H9 (cell line): ENCODE measurements around the gene CLEC14A. TPM values are rescaled to one million over a fixed set of nuclear protein-coding genes. Genes with fewer than 3 reads are reported as not detected.

Experiments
- DNase-seq: peaks from one replicate; pipeline ENCODE4 v3.0.0-alpha.2; 2017
- H2AFZ ChIP-seq: one replicate; pipeline ENCODE4 v1.6.1; 2013; ENCODE audit warnings: mild to moderate bottlenecking, low read length, control low read depth, moderate library complexity
- H2AK5ac ChIP-seq: 2 replicates; pipeline ENCODE4 v1.6.1; 2013; ENCODE audit warnings: low read length, control low read depth, mixed read lengths; ENCODE audit not compliant: insufficient read length
- H2BK120ac ChIP-seq: one replicate; pipeline ENCODE4 v1.6.1; 2013; ENCODE audit warnings: low read depth, mild to moderate bottlenecking, low read length, control low read depth, inconsistent platforms; ENCODE audit not compliant: poor library complexity, severe bottlenecking
- H2BK12ac ChIP-seq: 2 replicates; pipeline ENCODE4 v1.6.1; 2013; ENCODE audit warnings: low read length, control low read depth, mixed read lengths, low read depth; ENCODE audit not compliant: insufficient read length
- H2BK15ac ChIP-seq: 2 replicates; pipeline ENCODE4 v1.6.1; 2013; ENCODE audit warnings: low read depth, low read length, control low read depth
- H2BK20ac ChIP-seq: one replicate; pipeline ENCODE4 v1.6.1; 2013; ENCODE audit warnings: low read depth, mild to moderate bottlenecking, low read length, control low read depth, inconsistent platforms; ENCODE audit not compliant: poor library complexity, severe bottlenecking
- H2BK5ac ChIP-seq: 2 replicates; pipeline ENCODE4 v1.6.1; 2013; ENCODE audit warnings: low read length, control low read depth, mixed read lengths; ENCODE audit not compliant: insufficient read length
- H3K14ac ChIP-seq: 2 replicates; pipeline ENCODE4 v1.6.1; 2013; ENCODE audit warnings: low read length, control low read depth; ENCODE audit not compliant: insufficient read depth
- H3K18ac ChIP-seq: 2 replicates; pipeline ENCODE4 v1.6.1; 2013; ENCODE audit warnings: low read depth, mild to moderate bottlenecking, mixed read lengths, low read length, control low read depth; ENCODE audit not compliant: insufficient read length
- H3K23ac ChIP-seq: 2 replicates; pipeline ENCODE4 v1.6.1; 2013; ENCODE audit warnings: low read length, control low read depth, mixed read lengths, low read depth; ENCODE audit not compliant: insufficient read length
- H3K23me2 ChIP-seq: 2 replicates; pipeline ENCODE4 v1.6.1; 2013; ENCODE audit warnings: low read depth, mild to moderate bottlenecking, mixed read lengths, low read length, control low read depth; ENCODE audit not compliant: insufficient read length, poor library complexity, severe bottlenecking
- H3K27ac ChIP-seq: 2 replicates; pipeline ENCODE4 v1.5.1; 2013; ENCODE audit warnings: low read length, control low read depth, mixed read lengths, low read depth; ENCODE audit not compliant: insufficient read length
- H3K27me3 ChIP-seq: 2 replicates; pipeline ENCODE4 v1.6.1; 2013; ENCODE audit warnings: low read length, control low read depth, inconsistent platforms; ENCODE audit not compliant: insufficient read depth
- H3K4ac ChIP-seq: 2 replicates; pipeline ENCODE4 v1.6.1; 2013; ENCODE audit warnings: low read depth, mild to moderate bottlenecking, control low read depth, inconsistent platforms, low read length, moderate library complexity
- H3K4me1 ChIP-seq: 2 replicates; pipeline ENCODE4 v1.6.1; 2013; ENCODE audit warnings: low read length, control low read depth, inconsistent platforms; ENCODE audit not compliant: insufficient read depth
- H3K4me2 ChIP-seq: 2 replicates; pipeline ENCODE4 v1.6.1; 2013; ENCODE audit warnings: low read length, control low read depth, mixed read lengths; ENCODE audit not compliant: insufficient read length, insufficient read depth
- H3K56ac ChIP-seq: 2 replicates; pipeline ENCODE4 v1.6.1; 2013; ENCODE audit warnings: low read depth, mild to moderate bottlenecking, mixed read lengths, low read length, control low read depth; ENCODE audit not compliant: insufficient read length
- H3K79me1 ChIP-seq: 2 replicates; pipeline ENCODE4 v1.6.1; 2013; ENCODE audit warnings: low read depth, mild to moderate bottlenecking, moderate library complexity, low read length, control low read depth, inconsistent platforms; ENCODE audit not compliant: insufficient read depth, poor library complexity, severe bottlenecking
- H3K79me2 ChIP-seq: 2 replicates; pipeline ENCODE4 v1.6.1; 2013; ENCODE audit warnings: low read length, control low read depth, inconsistent platforms; ENCODE audit not compliant: insufficient read depth
- H3K9ac ChIP-seq: 2 replicates; pipeline ENCODE4 v1.6.1; 2013; ENCODE audit warnings: low read length, control low read depth, mixed read lengths; ENCODE audit not compliant: insufficient read length; ENCODE audit errors: extremely low read depth
- H3K9me3 ChIP-seq: one replicate; pipeline ENCODE4 v1.6.1; 2013; ENCODE audit warnings: low read depth, low read length, inconsistent platforms; ENCODE audit not compliant: control insufficient read depth
- H3T11ph ChIP-seq: one replicate; pipeline ENCODE4 v1.6.1; 2013; ENCODE audit warnings: mild to moderate bottlenecking, low read length, control low read depth, inconsistent platforms
- H4K20me1 ChIP-seq: one replicate; pipeline ENCODE4 v1.6.1; 2013; ENCODE audit not compliant: control insufficient read depth, insufficient read length, insufficient read depth
- H4K5ac ChIP-seq: 2 replicates; pipeline ENCODE4 v1.6.1; 2013; ENCODE audit warnings: low read depth, mild to moderate bottlenecking, mixed read lengths, low read length, control low read depth; ENCODE audit not compliant: insufficient read length
- H4K8ac ChIP-seq: replicated peaks from 2 replicates; pipeline ENCODE4 v1.6.1; 2013; ENCODE audit warnings: low read length, control low read depth, mixed read lengths, low read depth; ENCODE audit not compliant: insufficient read length
- H4K91ac ChIP-seq: 2 replicates; pipeline ENCODE4 v1.6.1; 2013; ENCODE audit warnings: low read depth, mild to moderate bottlenecking, moderate library complexity, mixed read lengths, low read length, control low read depth; ENCODE audit not compliant: insufficient read length
- H3K27ac Mint-ChIP-seq, 3 experiments: 2 replicates in 2 of 3; 3 replicates in 1 of 3; pipeline ENCODE4 v1.8.0; 2020 to 2021; ENCODE audit warnings: mixed read lengths in 3 of 3, mild to moderate bottlenecking in 1 of 3, moderate library complexity in 1 of 3
- H3K27me3 Mint-ChIP-seq: 2 replicates; pipeline ENCODE4 v1.8.0; 2021; ENCODE audit warnings: low read depth, mild to moderate bottlenecking, moderate library complexity, mixed read lengths
- H3K36me3 Mint-ChIP-seq, 3 experiments: 2 replicates in 2 of 3; 3 replicates in 1 of 3; pipeline ENCODE4 v1.8.0; 2020 to 2021; ENCODE audit warnings: low read depth in 3 of 3, mixed read lengths in 3 of 3; ENCODE audit not compliant: insufficient read depth in 1 of 3
- H3K4me1 Mint-ChIP-seq, 2 experiments: 2 replicates each; pipeline ENCODE4 v1.8.0; 2020; ENCODE audit warnings: mixed read lengths in 2 of 2
- H3K4me3 Mint-ChIP-seq, 2 experiments: 2 replicates in 1 of 2; 3 replicates in 1 of 2; pipeline ENCODE4 v1.8.0; 2020 to 2021; ENCODE audit warnings: mild to moderate bottlenecking in 2 of 2, mixed read lengths in 2 of 2, moderate library complexity in 1 of 2
- H3K9me3 Mint-ChIP-seq, 2 experiments: 2 replicates in 1 of 2; 3 replicates in 1 of 2; pipeline ENCODE4 v1.8.0; 2020; ENCODE audit warnings: mild to moderate bottlenecking in 2 of 2, mixed read lengths in 2 of 2, moderate library complexity in 1 of 2
- CTCF ChIP-seq: fragments of 200-600 bp; sonication (generic); conservative IDR thresholded peaks from 3 replicates; pipeline ENCODE4 v1.8.0; 2021; ENCODE audit warnings: antibody characterized with exemption, mild to moderate bottlenecking
- WGBS: extraction: QIAGEN DNeasy Blood & Tissue Kit; methylation state at CpG from one replicate; pipeline ENCODE4 v1.1.7; 2013; ENCODE audit warnings: missing lambda C conversion rate, low lambda C conversion rate, mixed read lengths; ENCODE audit not compliant: insufficient read length; ENCODE audit errors: extremely low coverage; 5-methylcytosine and 5-hydroxymethylcytosine counted together
- total RNA-seq: library from RNA; stranded (reverse); gene quantifications from 2 replicates; pipeline ENCODE4 v1.2.1, GENCODE V29; 2021

The CLEC14A gene
- total RNA-seq, 1 experiment from 2014 or later = not detected

- H3K23me2 ChIP-seq = no peaks in the 10 kb centered on the region
- Mint-ChIP-seq H3K36me3 (peaks cover 0 to 4% (median 0%) of the 10 kb centered on the region in 3 experiments; a peak in 1 of 7 replicates), H3K9me3 (no peaks in the 10 kb centered on the region), H3K4me3 (no peak overlapping the region), H3K27me3 (peaks cover 55% of the 10 kb centered on the region), H3K27ac (no peak overlapping the region), H3K4me1 (no peaks in the 10 kb centered on the region)
- H3K4ac ChIP-seq = no peak overlapping the region
- H4K91ac ChIP-seq = no peak overlapping the region
- H2BK20ac ChIP-seq = no peak overlapping the region
- H3K4me2 ChIP-seq = no peak overlapping the region
- no peak overlapping the region for H3K27ac ChIP-seq
- WGBS = no CpG with 5 or more reads among the region's 5 CpGs
- no peak overlapping the region for H3K56ac ChIP-seq
- H3K27me3 ChIP-seq = no peaks in the 10 kb centered on the region; the same call in 1 of the 2 replicates
- no peak overlapping the region for H2BK120ac ChIP-seq
- no peaks in the 10 kb centered on the region for H3K79me2 ChIP-seq
- no peak overlapping the region for H3T11ph ChIP-seq
- no peaks in the 10 kb centered on the region for H3K79me1 ChIP-seq
- no peaks in the 10 kb centered on the region for H3K4me1 ChIP-seq
- no peaks in the 10 kb centered on the region for H3K9me3 ChIP-seq
- no peak overlapping the region for H2AK5ac ChIP-seq
- no peak overlapping the region for H4K5ac ChIP-seq
- H2BK5ac ChIP-seq = no peak overlapping the region
- H2BK12ac ChIP-seq = no peak overlapping the region
- no peak overlapping the region for H2BK15ac ChIP-seq
- no peak overlapping the region for H2AFZ ChIP-seq
- H3K18ac ChIP-seq = no peak overlapping the region
- no peak for DNase-seq
- no peaks in the 10 kb centered on the region for H4K20me1 ChIP-seq
- no peak overlapping the region for H3K23ac ChIP-seq
- TF ChIP-seq CTCF = no peak
- no peak overlapping the region for H4K8ac ChIP-seq
- H3K14ac ChIP-seq = no peak overlapping the region
- H3K9ac ChIP-seq = no peak overlapping the region
These were observed 22.7 kb downstream of the CLEC14A start for GRCh38 chr14:38233218-38233617.
